DOHH2 (cell line): ENCODE data around the gene NLGN1.
A peak's percentile ranks its signal among the peaks of the same experiment; 100 is the strongest.

Experiments used
- H3F3A ChIP-seq: fragments of 200-600 bp; sonication (generic), shearing (Covaris generic); 2 replicates; pipeline ENCODE4 v1.6.0; 2016; ENCODE audit warnings: antibody characterized with exemption, mild to moderate bottlenecking; ENCODE audit not compliant: control insufficient read depth, insufficient read depth
- H3K27ac ChIP-seq: fragments of 200-600 bp; sonication (generic); 2 replicates; pipeline ENCODE4 v1.5.1; 2014; ENCODE audit warnings: low read depth, mild to moderate bottlenecking, low read length, moderate library complexity
- H3K27me3 ChIP-seq: fragments of 200-600 bp; sonication (generic); 2 replicates; pipeline ENCODE4 v1.6.1; 2014; ENCODE audit warnings: mild to moderate bottlenecking, low read length, mixed read lengths; ENCODE audit not compliant: control insufficient read depth
- H3K36me3 ChIP-seq: fragments of 200-600 bp; sonication (generic); 2 replicates; pipeline ENCODE4 v1.6.1; 2014; ENCODE audit warnings: mild to moderate bottlenecking, low read length, moderate library complexity, mixed read lengths; ENCODE audit not compliant: control insufficient read depth
- H3K4me1 ChIP-seq: fragments of 200-600 bp; sonication (generic); 2 replicates; pipeline ENCODE4 v1.6.1; 2014; ENCODE audit warnings: mild to moderate bottlenecking, low read length, mixed read lengths; ENCODE audit not compliant: control insufficient read depth
- H3K4me2 ChIP-seq: fragments of 200-600 bp; sonication (generic); 2 replicates; pipeline ENCODE4 v1.6.0; 2014; ENCODE audit warnings: mild to moderate bottlenecking, low read length, moderate library complexity
- H3K4me3 ChIP-seq: fragments of 200-600 bp; sonication (generic); 2 replicates; pipeline ENCODE4 v1.5.1; 2014; ENCODE audit warnings: mild to moderate bottlenecking, low read length, mixed read lengths
- H3K79me2 ChIP-seq: fragments of 200-600 bp; sonication (generic); 2 replicates; pipeline ENCODE4 v1.6.1; 2014; ENCODE audit warnings: mild to moderate bottlenecking, low read length, mixed read lengths; ENCODE audit not compliant: control insufficient read depth
- H3K9me2 ChIP-seq: fragments of 200-600 bp; sonication (generic); replicated peaks from 2 replicates; pipeline ENCODE4 v1.6.1; 2014; ENCODE audit warnings: mild to moderate bottlenecking, low read length, mixed read lengths; ENCODE audit not compliant: control insufficient read depth
- H3K9me3 ChIP-seq: fragments of 200-600 bp; sonication (generic); 2 replicates; pipeline ENCODE4 v1.6.1; 2014; ENCODE audit warnings: antibody characterized with exemption, low read length, mixed read lengths; ENCODE audit not compliant: control insufficient read depth, insufficient read depth
- H4K20me1 ChIP-seq: fragments of 200-600 bp; sonication (generic); 2 replicates; pipeline ENCODE4 v1.6.0; 2014; ENCODE audit warnings: low read depth, mild to moderate bottlenecking, antibody characterized with exemption, low read length, moderate library complexity; ENCODE audit not compliant: control insufficient read depth, insufficient read depth
- CTCF ChIP-seq: fragments of 200-600 bp; sonication (generic); IDR thresholded peaks from one replicate; pipeline ENCODE4 v1.5.1; 2014; ENCODE audit warnings: antibody characterized with exemption, mild to moderate bottlenecking, low read depth, low read length; ENCODE audit not compliant: poor library complexity, severe bottlenecking
- EZH2phosphoT487 ChIP-seq: fragments of 200-600 bp; sonication (generic); IDR thresholded peaks from 2 replicates; pipeline ENCODE4 v1.6.1; 2017; ENCODE audit warnings: borderline replicate concordance, mild to moderate bottlenecking, antibody characterized with exemption, low read length, moderate library complexity, mixed read lengths

NLGN1 gene

DNA sequence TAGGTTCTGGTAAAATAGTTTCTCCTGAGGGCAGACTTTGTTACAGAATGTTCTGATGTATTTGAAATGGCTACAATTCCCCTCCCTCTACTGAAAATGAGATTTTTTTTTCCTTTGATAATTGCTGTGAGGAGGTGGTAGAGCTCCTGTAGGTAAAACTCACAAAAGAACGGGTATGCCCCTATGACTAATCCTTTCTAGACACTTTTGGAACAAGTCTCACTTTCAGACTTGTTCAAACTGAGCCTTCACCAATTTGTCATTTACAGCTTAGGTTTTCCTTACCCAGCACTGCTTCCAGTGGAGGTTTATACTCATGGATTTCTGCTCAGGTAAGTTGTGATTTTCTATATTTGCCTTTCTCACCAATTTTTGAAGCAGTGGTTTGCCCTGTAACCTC lies 115.6 kb downstream of the NLGN1 start:
- H3K27ac ChIP-seq, result no peak overlapping the region
- no peaks in the 10 kb centered on the region for H3K36me3 ChIP-seq
- H3K27me3 ChIP-seq, result no peaks in the 10 kb centered on the region
- H3K79me2 ChIP-seq, result no peaks in the 10 kb centered on the region
- H3K4me1 ChIP-seq, result no peaks in the 10 kb centered on the region
- H4K20me1 ChIP-seq, result no peaks in the 10 kb centered on the region
- no peaks in the 10 kb centered on the region for H3K9me2 ChIP-seq
- no peaks in the 10 kb centered on the region for H3K9me3 ChIP-seq
- no peak for TF ChIP-seq EZH2phosphoT487
- no peak for TF ChIP-seq CTCF
- H3F3A ChIP-seq, result no peaks in the 10 kb centered on the region
- no peak overlapping the region for H3K4me3 ChIP-seq
- H3K4me2 ChIP-seq, result no peak overlapping the region

DNA sequence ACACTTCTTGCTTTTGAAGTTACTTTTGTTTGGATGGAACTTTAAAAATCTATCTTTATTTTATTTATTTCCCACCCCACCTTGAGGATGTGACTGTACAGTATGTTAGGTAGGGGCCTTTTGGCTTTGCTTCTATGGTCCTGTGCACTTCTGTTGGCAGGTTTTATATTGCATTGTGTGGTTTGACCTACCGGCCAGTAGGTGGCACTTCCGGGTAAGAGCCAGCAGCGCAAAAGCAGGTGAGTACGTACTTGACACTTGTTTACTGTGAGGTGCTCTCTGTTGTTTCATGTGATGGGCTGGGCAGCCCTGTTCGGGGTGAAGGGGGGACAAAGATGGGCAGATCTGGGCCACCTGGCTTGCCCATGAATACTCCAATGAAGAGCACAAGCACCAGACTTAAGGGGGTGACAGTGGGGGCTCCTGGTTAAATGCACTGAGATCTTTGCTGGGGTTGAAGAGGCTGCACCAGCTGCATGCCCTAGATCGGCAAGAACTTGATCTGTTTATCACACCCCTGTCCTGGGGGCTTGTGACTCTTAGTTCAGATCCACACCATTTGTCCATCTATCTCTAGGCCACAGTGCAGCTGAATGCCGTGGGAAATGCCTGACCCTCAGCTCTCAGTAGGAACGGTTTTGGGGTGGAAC lies 131.6 kb downstream of the NLGN1 start:
- Histone ChIP-seq H3K79me2 (no peaks in the 10 kb centered on the region), H4K20me1 (no peaks in the 10 kb centered on the region), H3F3A (no peaks in the 10 kb centered on the region), H3K27ac (no peak overlapping the region), H3K4me3 (no peak overlapping the region), H3K4me1 (no peaks in the 10 kb centered on the region), H3K9me3 (no peaks in the 10 kb centered on the region), H3K9me2 (no peaks in the 10 kb centered on the region), H3K4me2 (no peak overlapping the region), H3K36me3 (no peaks in the 10 kb centered on the region), H3K27me3 (no peaks in the 10 kb centered on the region)
- TF ChIP-seq EZH2phosphoT487 (no peak), CTCF (peak; percentile 67)

DNA sequence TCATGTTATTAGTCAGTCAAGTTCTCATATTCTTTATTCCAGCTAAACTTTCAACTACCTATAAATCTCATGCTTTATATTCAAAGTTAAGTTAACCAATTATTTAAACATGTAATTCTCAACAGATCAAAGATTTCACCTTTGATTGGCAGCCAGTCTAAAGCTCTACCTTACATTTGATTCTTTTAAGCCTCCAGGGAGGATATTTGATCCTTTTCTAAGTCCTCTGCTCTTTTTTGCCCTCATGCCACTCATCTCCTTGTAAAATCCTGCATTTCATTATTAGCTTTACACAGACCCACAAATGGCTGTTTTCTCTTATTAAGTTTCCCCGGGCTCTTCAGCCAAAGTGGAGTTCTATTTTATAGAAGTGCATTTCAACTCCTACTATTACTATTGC lies 134.1 kb downstream of the NLGN1 start:
- Histone ChIP-seq H3K4me3 (no peak overlapping the region), H3K9me3 (no peaks in the 10 kb centered on the region), H3K36me3 (no peaks in the 10 kb centered on the region), H4K20me1 (no peaks in the 10 kb centered on the region), H3K27me3 (no peaks in the 10 kb centered on the region), H3K9me2 (no peaks in the 10 kb centered on the region), H3K79me2 (no peaks in the 10 kb centered on the region), H3K4me2 (no peak overlapping the region), H3F3A (no peaks in the 10 kb centered on the region), H3K27ac (no peak overlapping the region), H3K4me1 (no peaks in the 10 kb centered on the region)
- TF ChIP-seq CTCF (no peak), EZH2phosphoT487 (no peak)
